ENCODE results near the gene EPHA6.

The EPHA6 gene

GRCh38 chr3:97278506-97278905 is 464.1 kb downstream of the EPHA6 start:
- DNase-seq (ENCODE audit: low read depth) = no peak

DNA sequence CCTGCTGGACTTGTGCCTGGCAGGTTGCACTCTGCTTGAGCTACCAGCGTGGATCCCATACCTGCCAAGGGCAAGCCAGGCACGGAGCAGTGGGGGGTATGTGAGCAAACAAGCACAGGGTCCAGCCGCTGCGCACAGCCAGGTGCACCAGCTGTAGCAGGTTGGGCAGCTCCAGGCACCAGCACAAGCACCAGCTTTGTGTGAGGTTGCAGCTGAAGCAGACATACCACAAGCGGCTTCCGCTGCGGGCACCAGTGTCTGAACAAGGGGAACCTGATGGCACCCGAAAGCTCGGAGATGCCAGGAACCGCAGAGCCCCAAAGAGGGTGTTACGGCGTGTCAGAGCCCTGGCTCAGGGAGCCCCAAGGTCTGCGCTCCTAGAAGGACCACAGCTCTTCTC is 477.5 kb downstream of the EPHA6 start:
- DNase-seq (ENCODE audit: low read depth) = no peak

DNA sequence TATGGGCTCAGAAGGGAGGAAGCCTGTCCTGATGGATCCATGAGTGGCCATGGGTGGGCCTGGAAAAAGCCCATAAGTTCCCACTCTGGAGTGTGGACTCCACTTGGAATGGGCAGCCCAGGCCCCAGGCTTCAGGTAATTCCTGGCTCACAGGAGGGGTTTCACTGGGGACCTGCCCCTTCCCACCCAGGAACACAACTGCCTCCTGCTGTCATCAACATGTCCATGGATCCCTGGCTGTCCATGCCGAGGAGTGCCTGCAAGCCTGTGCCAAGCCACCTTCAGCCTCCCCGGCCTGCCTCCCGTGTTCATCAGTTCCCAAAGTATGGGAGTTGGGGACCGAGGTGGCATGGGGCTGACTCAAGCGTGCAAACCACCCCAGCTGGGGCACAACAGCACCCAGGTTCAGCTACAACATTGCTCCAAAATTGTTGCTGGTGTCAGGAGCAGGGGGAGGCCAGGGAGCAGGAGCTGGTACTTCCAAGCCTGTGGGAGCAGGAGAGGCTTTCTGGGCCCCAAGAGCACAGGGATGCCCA is 479.3 kb downstream of the EPHA6 start:
- DNase-seq (ENCODE audit: low read depth) = no peak

GRCh38 chr3:97297032-97297431 is 482.6 kb downstream of the EPHA6 start:
- DNase-seq (ENCODE audit: low read depth) = no peak

GRCh38 chr3:97301114-97301513 is 486.7 kb downstream of the EPHA6 start:
- no peak for DNase-seq (ENCODE audit: low read depth)

GRCh38 chr3:97306226-97306625 is 491.8 kb downstream of the EPHA6 start:
- no peak for DNase-seq (ENCODE audit: low read depth)

- no peak for DNase-seq (ENCODE audit: low read depth)
Measured at GRCh38 chr3:97338375-97338774, 524.0 kb downstream of the EPHA6 start.

DNA sequence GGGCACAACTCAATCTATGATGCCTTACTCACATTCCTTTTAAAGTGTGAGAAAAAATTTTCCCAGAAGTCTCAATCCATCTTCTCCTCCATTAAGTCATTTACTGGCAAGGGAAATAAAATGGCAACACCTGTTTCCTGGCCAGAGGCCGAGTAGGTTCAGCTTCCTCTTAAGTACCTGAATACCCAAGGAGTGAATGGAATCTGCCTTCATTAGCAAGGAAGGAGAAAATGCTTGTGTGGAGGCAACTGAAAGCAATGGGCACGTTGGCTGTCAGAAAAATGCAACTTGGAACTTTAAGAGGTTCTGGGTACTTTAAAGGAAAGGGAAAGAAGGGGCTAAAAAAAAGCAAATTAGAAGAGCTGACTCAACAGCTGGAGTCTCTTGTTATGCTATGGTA is 526.5 kb downstream of the EPHA6 start:
- no peak for DNase-seq (ENCODE audit: low read depth)

- no peak for DNase-seq (ENCODE audit: low read depth)
Measured at GRCh38 chr3:97347780-97348179, 533.4 kb downstream of the EPHA6 start.

GRCh38 chr3:97350971-97351370 is 536.6 kb downstream of the EPHA6 start:
- DNase-seq (ENCODE audit: low read depth) = no peak

DNA sequence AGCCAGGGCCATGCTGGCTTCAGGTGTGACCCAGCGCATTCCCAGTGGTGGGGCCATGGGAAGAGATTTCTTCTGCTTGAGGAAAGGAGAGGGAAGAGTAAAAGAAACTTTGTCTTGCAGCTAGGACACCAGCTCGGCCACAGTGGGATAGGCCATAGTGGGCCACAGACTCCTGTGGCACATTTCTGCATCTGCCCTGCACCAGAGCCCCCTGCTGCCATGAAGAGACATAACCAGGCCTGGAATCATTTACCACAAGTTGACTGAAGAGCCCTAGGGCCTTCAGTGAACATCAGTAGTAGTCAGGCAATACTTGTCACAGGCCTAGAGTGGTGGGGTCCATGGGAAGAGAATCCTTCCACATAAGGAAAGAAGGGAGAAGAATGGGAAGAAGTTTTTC is 538.8 kb downstream of the EPHA6 start:
- no peak for DNase-seq (ENCODE audit: low read depth)

DNA sequence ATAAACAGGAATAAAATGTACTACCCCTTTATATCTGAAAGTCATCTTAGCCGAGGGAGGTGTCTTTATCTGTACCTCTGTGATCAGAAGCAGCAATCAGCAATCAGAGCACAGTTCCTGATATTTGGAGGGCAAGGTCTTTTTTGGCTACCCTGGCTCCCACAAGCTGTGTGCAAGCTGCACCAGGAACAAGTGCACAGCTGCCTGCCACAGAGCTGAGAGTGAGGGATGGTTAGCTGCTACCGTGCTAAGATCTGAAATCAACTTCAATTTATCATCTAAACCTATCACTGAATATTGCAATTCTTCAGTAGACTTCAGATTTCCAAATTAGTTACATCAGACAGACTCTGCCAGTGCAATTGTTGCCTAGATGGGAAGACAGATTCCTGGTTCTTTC is 545.6 kb downstream of the EPHA6 start:
- DNase-seq (ENCODE audit: low read depth) = no peak

GRCh38 chr3:97360804-97361203 is 546.4 kb downstream of the EPHA6 start:
- DNase-seq (ENCODE audit: low read depth) = no peak

- no peak for DNase-seq (ENCODE audit: low read depth)
Measured at GRCh38 chr3:97384583-97384982, 570.2 kb downstream of the EPHA6 start.

GRCh38 chr3:97388774-97389173 is 574.4 kb downstream of the EPHA6 start:
- no peak for DNase-seq (ENCODE audit: low read depth)

DNA sequence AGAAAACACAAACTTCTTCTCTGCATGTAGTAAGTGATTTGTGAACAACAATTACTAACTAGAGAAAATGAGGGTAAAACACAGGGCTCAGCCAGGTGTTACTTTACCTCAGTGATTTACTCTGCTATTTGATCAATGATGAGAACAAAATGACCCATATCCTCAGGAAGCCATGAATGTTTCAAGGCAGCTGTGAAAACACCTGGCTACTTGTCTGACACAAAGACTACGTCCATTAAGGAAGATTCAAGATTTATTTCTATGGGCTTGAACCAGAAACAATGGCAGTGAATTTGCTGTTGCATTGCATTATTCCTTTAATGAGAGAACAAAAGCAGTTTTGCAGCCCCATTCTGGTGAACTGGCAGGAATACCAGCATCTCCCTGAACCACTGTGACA is 575.5 kb downstream of the EPHA6 start:
- DNase-seq (ENCODE audit: low read depth) = no peak

DNA sequence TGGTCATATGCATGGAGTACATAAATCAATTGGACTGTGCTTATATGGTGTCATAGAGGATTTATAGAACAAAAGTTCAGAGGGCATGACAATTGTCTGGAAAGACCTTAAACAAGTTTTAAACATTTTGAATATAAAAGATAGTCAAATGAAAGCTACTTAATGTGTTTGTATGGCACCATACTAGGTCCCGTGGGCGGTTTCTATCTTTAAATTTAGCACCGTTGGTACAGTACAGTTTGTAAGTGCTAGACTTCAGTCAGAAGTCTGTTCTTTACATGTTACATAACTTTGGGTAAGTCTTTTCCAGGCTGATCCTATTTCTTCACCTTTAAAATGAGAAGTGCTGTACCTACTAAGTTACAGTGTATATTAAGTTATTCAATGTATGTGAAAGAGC is 576.8 kb downstream of the EPHA6 start:
- DNase-seq (ENCODE audit: low read depth) = no peak

DNA sequence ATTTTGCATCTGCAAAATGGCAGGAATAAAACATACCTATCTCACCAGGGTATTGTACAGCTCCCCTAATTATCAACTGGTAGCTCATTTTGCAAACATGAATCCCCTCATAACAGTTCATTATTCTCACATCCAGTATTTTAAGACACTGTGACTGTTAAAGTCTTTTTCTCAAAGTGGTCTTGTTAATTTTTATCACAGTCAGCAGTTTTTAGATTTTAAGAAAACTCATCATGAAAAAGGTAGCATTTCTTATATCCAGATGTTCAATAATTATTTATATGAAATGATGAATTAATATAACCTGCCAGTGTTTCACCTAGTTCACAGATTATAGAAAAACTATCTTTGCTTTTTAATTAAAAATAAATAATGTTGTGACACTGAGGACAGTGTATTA is 595.2 kb downstream of the EPHA6 start:
- no peak for DNase-seq (ENCODE audit: low read depth)

- DNase-seq (ENCODE audit: low read depth) = no peak
Measured at GRCh38 chr3:97421565-97421964, 607.2 kb downstream of the EPHA6 start.

DNA sequence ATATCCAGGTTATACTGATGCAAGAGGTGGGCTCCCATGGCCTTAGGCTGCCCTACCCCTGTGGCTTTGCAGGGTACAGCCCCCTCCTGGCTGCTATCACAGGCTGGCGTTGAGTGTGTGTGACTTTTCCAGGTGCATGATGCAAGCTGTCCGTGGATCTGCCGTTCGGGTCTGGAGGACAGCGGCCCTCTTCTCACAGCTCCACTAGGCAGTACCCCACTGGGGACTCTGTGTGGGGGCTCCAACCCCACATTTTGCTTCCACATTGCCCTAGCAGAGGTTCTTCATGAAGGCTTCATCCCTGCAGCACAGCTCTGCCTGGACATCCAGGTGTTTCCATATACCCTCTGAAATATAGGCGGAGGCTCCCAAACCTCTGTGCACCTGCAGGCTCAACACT is 610.6 kb downstream of the EPHA6 start:
- no peak for DNase-seq (ENCODE audit: low read depth)

GRCh38 chr3:97430601-97431000 is 616.2 kb downstream of the EPHA6 start:
- DNase-seq (ENCODE audit: low read depth) = no peak

GRCh38 chr3:97432914-97433313 is 618.5 kb downstream of the EPHA6 start:
- no peak for DNase-seq (ENCODE audit: low read depth)

DNA sequence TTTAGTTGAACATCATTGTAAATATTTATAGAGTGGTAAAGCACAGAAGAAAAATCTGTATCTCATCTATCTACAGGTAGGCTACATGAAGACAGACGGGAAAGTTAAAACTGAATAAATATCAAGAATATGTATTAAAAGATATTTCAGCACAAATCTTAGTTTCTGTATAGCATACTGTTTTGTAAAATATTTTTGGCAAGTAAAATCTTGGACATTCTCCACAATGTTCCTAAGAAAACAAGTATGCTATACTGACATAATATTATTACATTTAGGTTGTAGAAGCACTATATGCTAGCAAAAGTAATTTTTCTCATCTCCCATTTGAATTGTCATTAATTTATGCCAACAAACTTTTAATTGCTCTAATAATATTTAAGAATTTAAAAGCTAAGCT is 623.7 kb downstream of the EPHA6 start:
- no peak for DNase-seq (ENCODE audit: low read depth)

DNA sequence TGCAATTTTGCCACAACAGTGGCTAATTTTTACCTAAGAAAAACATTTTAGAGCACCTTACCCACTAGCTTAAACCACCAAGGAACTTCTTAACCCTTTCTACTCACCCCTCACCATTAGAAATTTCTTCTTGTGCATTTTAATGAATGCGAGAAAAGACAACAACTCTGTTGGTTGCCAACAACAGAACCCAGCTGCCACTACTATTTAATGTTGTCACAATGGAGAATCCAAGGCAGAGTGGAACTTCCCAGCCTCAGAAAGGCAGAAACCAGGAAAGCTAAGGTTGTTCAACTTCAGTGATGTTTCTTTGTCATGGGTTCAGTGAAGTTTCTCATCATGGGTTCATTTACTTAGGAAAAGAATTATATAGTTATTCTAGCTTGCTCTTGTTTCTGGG is 625.0 kb downstream of the EPHA6 start:
- no peak for DNase-seq (ENCODE audit: low read depth)

DNA sequence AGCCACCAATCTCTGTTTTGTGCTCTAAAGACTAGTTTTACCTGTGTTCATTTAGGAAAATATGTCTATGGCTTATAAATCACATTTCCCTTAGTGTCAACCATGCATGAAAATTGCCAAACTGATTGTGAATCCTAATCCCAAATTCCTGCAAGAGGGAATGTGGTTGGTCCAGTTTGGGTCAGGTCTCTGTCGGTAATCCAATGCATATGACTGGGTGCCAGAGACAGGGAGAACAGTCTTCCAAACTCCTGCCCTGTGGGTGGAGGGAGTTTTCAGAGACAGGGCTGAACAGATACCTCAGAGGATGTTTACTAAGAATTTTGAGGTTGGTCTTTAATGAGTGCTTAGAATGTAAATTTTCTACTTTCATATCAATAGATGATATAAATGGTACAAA is 649.6 kb downstream of the EPHA6 start:
- no peak for DNase-seq (ENCODE audit: low read depth)

All from GM04504 (cell line).